GM18517 (cell line): ENCODE data around the gene OXGR1.
A peak's percentile ranks its signal among the peaks of the same experiment; 100 is the strongest.

ENCODE experiments used
- ATAC-seq: cut with Tn5 transposase; IDR thresholded peaks from one replicate; pipeline ENCODE4 v1.9.1; 2021; ENCODE audit warnings: mild to moderate bottlenecking, moderate library complexity; ENCODE audit not compliant: unreplicated experiment

Gene OXGR1

GRCh38 chr13:96966415-96967102 is 27.7 kb downstream of the OXGR1 start:
- ATAC-seq: no peak

GRCh38 chr13:96963786-96964475 is 30.3 kb downstream of the OXGR1 start:
- ATAC-seq: no peak

GRCh38 chr13:96960379-96960778 is 33.9 kb downstream of the OXGR1 start:
- ATAC-seq: no peak

DNA sequence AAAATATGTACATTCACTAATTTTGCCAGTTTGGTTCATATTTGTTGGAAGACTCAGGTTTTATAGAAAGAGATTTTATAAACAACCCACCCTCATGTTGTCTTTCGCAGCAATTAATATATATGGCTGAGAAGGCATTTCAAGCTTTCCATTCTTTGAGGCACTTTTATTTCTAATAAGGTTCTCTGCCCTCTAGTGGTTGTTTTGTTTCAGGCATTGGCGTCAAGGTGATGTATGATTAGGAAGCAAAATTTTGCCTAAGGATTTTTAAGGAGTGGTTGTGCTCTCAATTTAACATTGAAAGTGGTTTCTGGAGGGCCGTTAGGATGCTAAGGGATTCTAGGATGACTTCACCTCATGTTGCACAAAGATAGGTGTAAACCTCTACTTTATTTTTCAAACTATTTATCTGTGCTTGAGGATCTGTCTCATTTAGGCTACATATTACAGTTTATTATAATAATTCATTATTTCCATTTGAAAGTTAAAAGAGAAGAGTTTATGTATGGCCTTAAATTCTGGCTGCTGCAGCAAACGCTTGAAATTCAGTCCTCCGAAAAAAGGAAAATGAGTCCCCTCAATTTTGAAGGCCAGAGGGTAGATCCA is 35.9 kb downstream of the OXGR1 start:
- ATAC-seq: peak; percentile 73

- no peak for ATAC-seq
Measured at GRCh38 chr13:96952595-96952994, 41.7 kb downstream of the OXGR1 start.

DNA sequence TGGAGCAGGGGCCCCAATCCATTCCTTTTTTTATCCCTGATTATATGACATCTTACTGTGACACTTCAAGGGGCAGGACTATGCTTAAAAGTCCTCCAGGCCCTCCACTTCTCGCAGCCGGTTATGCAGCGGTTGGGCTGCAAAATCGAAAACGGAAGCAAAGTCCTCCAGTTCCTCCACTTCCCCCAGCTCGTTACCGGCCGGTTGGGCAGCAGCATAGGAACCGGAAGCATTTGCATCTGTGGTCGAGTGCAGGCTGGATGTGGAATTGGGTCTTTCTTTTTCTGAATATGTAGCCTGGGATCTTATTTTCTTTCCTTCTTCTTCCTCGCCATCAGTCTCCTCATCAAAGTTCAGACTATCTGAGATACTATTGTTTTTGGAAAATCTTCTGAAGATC is 46.1 kb downstream of the OXGR1 start:
- ATAC-seq: no peak

DNA sequence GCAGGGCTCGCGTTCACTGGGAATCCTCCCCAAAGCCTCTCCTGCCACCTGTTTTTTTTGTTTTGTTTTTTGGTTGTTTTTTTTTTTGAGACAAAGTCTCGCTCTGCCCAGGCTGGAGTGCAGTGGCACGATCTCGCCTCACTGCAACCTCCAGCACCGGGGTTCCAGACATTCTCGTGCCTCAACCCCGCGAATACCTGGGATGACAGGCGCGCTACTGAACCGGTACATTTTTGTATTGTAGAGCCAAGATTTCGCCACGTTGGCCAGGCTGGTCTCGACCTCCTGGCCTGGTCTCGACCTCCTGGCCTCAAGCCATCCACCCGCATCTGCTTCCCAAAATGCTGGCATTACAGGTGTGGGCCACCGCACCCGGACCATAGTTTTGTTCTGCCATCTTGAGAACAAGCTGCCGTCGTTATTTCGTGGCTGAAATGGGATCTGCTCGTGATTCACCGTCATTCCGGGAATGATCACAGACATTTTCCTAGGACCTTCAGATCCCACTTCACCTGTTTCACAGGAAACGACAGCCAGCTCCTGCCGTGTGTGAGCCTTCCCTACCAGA is 46.8 kb downstream of the OXGR1 start:
- no peak for ATAC-seq

DNA sequence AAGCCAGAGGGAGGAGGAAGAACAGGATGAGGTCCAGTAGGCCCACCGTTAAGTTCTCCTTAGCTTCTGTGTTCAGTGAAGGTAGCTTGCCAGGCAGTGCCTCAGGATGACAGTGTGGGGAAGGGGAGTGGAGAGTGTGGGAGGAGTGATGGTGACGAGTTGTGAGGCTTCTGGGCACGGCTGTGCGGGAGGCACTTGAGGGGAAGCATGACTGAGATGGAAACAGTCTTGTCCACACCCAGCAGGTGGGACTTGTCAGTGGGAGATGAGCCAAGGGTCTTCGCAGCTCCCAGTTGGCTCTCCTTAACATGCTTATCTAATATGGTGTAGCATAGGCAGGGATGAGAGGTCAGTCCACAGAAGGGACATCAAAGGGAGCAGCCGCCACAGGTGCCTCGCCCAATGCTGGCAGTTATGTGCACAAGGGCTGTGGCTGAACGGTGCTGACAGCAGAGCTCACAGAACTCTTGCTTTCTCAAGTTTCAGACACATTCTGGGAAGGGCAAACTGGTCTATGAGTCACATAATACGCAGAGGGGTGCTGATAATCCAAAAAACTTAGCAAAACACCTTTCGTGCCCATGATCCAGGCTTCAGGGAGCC is 47.5 kb downstream of the OXGR1 start:
- ATAC-seq: no peak

DNA sequence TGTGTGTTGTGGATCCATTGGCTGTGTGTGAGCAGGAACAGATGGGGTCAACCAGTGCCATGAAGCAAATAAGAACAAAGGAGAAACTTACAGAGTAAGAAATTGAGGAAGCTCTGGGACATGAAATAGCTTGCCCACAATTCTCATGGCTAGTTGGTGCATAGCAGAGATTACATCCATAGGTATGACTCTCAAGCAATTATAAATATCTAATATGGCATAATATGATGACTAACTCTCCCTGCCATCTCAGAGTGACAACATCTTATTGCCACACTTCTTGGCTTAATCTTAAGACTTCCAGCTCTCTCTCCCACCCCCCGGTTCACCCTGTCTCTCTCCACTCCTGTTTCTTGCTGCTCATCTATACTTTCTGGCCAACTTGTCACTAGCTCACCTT is 53.3 kb downstream of the OXGR1 start:
- no peak for ATAC-seq

DNA sequence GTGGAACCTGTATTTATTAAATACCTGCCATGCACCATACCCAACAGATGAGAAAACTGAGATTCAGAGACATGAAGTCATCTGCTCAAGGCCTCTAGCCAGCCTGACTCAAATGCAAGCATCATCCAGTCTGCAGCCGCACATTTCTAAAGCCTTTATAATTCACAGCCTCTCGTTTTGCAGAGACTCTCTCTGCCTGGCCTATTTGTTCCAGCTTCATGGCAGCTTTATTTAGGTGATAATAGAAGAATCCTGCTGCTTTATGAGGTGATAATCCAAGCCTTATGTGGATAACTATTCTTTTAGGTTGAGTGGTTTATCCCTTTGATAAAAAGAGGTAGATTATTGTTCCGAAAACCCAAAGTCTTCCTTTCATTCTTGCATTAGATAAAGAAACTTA is 58.4 kb downstream of the OXGR1 start:
- no peak for ATAC-seq
